GM10266 (cell line): Measurements from ENCODE around the gene GIT1.
A peak's percentile ranks its signal among the peaks of the same experiment; 100 is the strongest.

Source experiments
- DNase-seq: peaks from one replicate; pipeline ENCODE4 v3.0.0; 2012; ENCODE audit errors: extremely low spot score
- CTCF ChIP-seq: IDR thresholded peaks from 2 replicates; pipeline ENCODE4 v1.5.1; 2012; ENCODE audit warnings: mild to moderate bottlenecking, low read depth; ENCODE audit not compliant: control insufficient read depth, insufficient read depth; ENCODE audit errors: missing control alignments

The GIT1 gene

DNA sequence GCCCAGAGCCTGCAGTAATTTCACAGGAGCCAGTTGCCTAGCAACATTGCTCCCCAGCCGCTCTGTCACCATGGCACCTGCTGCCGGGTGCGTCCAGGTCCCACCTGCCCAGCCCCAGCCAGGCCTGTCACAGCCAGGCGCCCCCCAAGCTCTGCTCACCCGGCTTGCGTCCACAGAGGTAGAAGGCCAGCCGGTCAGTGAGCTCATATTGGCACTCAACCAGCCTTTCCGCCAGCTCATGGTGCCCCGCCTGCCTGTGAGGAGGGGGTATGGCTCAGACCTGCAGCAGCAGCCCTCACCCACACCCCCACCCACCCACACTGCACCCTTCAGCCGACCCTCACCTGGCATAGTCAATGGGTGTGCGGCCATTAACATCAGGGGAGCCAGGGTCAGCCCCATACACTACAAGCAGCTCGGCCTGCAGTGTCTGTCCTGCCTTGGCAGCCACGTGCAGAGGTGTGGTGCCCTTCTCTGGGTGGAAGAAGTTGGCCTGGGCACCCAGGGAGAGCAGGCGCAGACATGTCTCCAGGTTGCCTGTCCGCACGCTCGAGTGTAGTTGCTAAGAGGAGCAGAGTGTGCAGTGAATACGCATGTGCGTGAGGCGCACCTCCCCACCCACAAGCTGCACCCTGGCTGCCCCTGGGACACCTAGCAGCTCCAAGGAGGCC, 7.7 kb downstream of the GIT1 start:
- DNase-seq, result no peak
- no peak for TF ChIP-seq CTCF

DNA sequence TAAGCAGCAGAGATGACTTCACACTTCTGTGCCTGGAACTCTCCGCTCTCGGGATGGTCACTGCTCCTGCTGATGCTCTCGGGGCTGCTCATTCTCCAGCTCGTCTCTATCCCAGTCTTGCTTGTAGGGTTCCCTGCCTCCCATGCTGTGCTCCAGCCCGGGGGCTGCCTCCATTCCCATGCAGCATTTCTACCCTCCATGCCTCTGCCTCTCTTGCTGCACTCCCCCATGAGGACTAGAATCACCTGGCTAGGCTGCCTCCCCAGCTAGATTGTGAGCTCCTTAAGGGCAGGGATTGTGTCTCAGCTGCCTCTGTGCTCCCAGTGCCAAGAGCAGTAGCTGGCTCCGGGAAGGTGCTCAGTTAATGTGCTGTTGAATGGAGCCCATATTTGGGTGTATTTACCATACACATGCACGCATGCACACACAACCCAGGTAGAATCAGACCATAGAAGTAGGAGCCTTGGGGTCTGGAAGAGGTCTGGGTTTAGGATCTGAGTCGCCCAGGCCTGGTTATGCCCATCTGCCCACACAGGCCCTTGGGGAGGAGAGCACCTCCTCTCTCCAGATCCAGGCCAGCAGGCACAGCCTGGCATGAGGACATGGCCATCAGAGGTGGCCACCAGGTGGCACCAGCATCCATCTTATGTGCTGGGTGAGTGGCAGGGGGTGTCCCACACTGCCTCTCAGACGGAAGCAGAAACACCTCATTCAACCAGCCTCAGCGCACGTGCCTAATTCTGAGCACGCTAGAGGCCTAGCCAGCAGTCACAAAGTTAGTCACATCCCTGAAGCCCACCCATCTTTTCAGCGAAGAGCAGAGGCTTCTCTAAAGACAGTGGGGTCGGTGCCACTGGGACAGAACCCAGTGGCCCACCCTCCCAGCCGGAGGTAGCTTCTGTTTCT, 9.3 kb downstream of the GIT1 start:
- DNase-seq, result peak; percentile 94
- peak; percentile 92 for TF ChIP-seq CTCF

DNA sequence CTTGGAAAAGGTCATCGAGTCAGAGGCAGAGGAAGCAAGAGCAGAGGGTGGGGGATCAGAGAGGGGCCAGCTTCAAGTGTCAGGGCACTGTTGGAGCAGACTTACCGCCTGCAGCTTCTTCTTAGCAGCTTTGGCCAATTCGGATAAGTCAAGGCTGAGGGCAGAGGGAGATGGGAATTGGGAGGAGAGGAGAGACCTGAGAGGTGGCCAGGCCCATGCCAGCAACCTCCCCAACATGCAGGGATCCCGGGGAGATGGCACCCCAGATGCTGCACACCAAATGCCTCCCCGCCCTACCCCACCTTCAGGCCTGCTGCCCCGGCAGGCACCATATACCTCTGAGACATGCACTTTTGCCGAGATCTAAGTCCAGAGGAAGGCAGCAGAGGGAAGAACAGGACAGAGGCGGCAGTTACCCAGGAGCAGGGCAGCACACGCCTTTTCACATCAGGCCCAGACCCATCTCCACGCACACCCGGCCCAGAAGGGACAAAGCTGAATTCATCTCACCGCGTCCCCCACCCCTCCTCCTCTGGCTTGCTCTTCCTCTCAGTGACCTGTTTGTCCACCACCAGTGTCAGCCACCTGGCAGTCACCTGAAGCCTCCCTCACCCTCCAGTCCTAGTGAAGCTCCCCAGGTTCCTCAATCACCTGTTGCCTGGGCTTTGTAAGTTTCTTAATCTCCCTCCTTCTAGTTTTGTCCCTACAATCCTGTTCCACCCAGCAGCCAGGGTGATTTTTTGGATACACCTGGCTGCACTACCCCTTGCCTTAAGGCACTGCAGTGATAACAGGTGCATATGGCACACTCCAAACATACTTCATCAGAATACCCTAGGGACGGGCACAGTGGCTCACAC, 10.6 kb downstream of the GIT1 start:
- DNase-seq, result no peak
- no peak for TF ChIP-seq CTCF

DNA sequence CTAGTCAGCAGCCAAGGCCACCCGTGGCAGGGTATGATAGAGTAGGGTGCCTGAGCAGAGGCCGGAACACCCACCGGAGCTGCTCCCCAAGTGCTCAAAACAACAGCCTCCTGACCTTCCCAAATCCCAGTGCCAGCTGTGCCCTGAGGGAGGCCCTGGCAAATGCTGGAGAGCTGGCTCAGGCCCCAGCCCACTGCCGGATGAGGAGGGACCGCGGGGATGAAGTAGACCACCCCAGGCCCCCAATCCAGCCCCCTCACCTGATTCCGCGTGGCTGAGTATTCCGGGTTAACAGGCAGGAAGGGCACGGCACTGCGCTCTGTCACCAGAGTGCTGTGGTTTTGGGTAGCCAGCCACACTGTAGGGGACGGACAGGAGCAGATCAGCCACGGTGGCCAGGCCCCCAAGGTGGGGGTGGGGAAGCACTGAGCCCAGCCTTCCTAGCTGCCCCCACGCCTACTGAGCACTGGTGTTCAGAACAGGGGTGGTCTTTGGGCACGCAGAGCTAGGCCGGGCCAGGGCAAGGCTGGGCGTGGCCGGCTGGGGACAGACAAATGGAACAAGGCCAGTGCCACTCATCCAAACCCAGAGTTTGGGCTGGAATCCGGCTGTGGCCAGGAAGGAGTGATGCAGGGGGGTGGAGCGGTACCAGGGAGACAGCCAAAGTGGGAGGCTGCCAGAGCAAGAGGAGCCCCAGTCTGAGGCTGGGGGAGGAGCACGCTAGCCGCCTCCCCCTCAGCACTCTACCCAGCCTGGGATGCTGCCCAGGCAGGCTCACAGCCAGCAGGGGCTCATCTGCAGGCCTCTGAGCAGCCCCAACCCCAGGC, 11.8 kb downstream of the GIT1 start:
- no peak for DNase-seq
- TF ChIP-seq CTCF, result no peak

DNA sequence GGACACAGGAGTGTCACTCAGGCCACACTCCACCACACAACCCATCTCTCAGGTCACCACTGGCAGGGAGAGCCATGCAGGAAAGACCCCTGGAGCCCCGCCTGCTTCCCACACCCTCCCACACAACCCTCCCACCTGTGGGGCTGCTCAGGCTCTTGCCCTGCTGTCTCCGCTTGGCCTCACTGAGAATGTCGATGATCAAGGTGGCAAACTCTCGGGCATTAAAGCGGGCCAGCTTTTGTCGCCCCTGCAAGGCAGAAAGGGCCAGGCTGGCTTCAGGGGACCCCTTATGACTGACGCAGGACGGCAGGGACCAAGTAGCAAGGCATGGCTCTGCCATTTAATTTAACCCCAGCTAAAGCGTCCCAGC, 12.5 kb downstream of the GIT1 start:
- DNase-seq, result no peak
- no peak for TF ChIP-seq CTCF

DNA sequence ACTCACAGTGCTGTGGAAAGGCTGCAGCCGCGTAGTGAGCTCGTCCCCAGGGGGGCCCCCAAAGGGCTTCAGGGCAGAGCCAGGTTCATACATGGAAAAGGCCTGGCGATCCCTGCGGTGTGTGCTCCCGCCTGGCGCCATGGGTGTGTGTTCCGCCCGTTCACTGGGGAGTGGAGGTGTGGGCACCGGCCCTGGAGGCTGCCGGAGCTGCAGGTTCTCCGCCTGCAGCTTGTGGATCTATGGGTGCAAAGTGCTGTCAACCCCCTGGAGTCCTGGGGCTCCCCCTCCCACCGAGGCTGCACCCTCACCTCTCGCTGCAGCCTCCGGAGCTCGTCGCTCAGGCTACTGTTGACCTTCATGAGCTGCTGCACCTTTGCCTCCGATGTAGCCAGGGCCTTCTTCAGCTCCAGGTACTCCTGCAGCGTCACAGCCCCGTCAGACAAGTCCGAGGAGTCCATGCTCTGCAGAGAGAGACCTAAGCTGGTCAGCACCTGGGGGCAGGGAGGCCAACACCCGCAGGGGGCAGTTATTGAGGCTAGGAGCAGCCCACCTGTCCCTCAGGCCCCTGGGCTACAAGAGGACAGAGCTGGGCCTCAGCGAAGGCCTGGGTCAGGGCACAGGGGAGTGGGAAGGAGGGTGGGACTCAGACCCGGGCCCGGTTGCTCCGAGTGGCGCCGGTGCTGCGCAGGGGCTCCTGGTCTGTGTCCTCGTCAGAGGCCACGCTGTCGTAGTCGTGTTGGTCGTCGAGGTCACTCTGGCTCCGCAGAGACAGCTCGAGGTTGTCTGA, 13.0 kb downstream of the GIT1 start:
- DNase-seq, result no peak
- no peak for TF ChIP-seq CTCF
